C4-2B (cell line): ENCODE results near the gene SCAPER.

Source experiments
- CTCF ChIP-seq: fragments of 450-650 bp; conservative IDR thresholded peaks from 2 replicates; pipeline ENCODE4 v1.5.1; 2017; ENCODE audit warnings: mild to moderate bottlenecking
- ZFX ChIP-seq: fragments of 450-650 bp; IDR thresholded peaks from 2 replicates; pipeline ENCODE4 v1.6.1; 2017

GRCh38 chr15:76349301-76350070 is 555.7 kb downstream of the SCAPER start:
- TF ChIP-seq CTCF (no peak), ZFX (no peak)
